HG03460 (cell line): ENCODE data around the gene PLXDC2.
"Not testable (repeated sequence)": the region's sequence is repeated elsewhere in the genome, so short reads cannot be mapped to it uniquely, and the experiment has no call there.

Experiments
- ATAC-seq: cut with Tn5 transposase; IDR thresholded peaks from one replicate; pipeline ENCODE4 v1.9.1; 2021; ENCODE audit not compliant: unreplicated experiment

PLXDC2 gene

DNA sequence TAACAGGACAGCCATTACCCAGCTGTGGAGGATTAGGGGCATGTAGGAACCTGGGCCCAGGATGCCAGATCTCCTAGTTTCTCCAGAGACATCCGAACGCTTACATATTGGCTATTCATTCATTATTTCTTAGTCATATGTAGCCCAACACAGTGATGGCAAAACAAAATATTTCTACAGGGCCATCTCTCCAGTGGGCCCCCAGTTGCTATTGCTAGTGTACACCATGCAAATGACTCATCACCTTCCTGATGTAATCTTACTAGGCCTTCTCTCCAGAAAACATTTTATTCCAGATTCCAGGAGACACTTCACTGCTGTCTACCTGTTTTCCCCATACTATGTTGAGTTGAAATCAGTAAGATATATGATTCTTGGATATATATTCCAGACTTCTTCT, 201.7 kb downstream of the PLXDC2 start:
- no peak for ATAC-seq

DNA sequence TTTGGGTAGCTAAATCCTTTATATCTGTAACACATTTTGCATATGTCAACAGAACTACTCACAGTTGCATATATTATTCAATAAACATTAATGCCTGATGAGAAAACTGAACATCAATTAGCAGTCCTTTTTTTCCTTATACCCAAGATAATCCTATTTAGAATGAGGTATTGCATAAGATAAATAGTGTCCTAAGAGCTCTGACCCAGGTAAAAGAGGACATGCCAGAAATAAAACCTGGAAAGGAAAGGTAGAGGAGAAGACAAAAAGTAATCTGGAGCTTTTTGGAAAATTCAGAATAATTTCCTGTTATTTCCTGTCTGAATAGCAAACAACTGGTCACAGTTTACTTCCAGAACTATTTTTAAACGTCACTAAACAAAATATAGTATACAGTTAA, 204.4 kb downstream of the PLXDC2 start:
- ATAC-seq = no peak

DNA sequence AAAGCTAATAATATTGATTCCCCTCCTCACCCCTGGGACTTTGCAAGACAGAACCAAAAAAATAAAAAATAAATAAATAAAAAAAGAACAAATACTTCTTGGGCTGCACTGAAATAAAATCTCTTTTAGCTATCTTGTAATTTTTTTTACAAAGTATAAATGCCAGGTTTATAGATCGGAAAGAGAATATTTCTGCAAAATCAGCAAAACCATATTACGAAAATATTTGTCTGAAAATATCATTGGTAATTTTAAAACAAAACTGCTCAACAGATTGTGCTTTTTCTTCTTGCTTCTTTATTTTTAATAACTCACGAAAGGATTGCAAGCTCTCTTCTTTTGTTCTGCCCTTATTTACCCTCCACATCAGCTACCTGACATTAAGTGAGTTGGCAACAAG, 213.3 kb downstream of the PLXDC2 start:
- no peak for ATAC-seq

DNA sequence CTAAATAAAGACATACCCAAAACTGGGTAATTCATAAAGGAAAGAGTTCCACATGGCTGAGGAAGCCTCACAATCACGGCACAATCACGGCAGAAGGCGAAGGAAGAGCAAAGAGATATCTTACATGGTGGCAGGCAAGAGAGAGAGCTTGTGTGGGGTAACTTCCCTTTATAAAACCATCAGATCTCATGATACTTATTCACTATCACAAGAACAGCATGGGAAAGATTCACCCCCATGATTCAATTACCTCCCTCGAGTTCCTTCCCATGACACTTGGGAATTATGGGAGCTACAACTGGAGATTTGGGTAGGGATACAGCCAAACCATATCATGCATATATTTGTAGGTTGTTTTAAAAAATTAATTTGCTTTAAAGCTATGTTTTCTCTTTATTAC, 217.2 kb downstream of the PLXDC2 start:
- no peak for ATAC-seq

DNA sequence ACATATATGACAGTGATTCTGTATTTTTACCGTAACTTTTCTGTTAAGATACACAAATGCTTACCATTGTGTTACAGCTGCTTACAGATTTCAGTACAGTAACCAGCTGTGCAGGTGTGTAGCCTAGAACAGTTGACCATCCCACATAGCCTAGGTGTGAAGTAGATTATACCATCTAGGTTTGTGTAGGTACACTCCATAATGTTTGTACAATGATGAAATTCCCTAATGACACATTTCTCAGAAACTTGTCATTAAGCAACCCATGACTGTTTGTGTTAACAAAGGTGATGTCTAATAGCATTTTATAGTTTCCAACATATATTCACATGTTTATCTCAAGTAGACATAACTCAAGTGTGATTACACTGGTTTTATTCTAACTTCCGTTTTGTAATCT, 218.5 kb downstream of the PLXDC2 start:
- ATAC-seq = no peak

DNA sequence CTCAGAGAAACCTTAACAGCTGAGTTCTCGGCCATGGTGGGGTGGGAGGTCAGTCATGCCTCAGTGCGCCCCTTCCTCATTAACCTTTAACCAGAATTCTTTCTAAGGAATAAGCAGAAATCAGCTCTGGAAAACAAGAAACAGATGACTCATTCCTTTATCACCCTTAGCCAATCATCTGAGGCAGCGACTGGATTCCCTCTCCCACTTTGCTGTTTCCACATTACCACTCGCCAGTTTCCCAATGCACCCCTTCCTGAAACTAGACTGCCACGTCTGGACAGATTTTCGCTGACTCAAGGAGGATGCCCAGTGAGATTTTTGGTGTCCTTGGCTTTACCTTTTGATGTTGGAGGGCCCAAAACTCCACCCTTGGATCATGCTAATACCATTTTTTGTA, 223.8 kb downstream of the PLXDC2 start:
- ATAC-seq = no peak

DNA sequence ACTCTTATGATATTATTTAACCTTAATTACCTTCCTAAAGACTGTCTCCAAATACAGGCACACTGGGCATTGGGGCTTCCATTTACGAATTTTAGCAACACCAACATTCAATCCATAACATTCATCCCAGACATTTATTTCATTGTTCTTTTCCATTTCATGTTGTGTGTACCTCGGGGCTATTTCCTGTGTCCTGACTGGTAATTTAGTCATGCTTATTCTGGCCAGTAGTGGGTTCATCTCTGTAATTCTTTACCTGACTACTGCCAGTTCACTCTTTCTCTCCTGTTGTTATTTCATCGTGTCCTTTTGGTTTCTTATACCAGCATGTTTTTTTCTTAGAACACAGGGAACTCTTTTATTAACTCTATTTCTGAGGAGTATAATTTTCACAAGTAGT, 225.7 kb downstream of the PLXDC2 start:
- no peak for ATAC-seq

DNA sequence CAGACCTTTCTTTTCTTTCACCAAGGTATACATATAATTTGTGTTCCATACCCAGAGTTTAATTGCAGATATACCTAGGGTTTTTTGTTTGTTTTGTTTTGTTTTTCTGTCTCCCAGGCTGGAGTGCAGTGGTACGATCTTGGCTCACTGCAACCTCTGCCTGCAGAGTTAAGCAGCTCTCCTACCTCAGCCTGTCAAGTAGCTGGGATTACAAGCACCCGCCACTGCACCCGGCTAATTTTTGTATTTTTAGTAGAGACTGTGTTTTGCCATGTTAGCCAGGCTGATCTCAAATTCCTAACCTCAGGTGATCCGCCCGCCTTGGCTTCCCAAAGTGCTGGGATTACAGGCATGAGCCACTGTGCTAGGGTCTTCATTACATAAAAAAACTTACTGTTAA, 228.9 kb downstream of the PLXDC2 start:
- not testable (repeated sequence) for ATAC-seq

DNA sequence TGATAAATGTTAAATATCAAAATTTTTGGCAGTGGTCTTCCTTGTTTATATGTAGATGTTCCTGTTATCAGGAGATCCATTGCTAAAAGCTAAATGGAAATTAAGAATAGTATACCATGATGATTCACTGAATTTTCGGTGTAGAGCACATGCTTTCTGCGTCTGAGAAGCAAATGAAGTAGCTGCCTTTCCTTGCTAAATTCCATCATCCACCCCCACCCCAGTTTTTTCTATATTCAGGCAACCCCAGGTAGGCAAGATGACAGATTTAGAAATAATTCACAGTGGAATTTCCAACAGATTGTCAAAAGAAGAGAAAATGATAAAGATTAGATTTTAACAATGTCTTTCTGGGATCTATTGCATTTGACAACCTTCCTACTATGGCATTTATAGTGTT, 231.9 kb downstream of the PLXDC2 start:
- ATAC-seq = no peak

DNA sequence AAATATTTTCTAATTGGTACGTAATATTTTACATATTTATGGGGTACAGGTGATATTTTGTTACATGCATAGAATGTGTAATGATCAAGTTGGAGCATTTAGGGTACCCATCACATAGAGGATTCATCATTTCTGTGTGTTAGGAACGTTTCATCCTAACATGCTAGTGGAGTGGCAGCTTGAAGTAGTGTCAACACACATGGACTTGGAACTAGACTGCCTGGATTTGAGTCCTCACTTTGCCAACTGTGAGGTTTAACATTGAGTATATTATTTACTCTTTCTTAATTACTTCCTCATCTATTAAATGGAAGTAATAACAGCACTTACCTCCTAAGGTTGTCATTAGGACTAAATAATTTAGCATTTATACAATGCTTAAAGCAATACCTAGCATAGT, 241.9 kb downstream of the PLXDC2 start:
- no peak for ATAC-seq

DNA sequence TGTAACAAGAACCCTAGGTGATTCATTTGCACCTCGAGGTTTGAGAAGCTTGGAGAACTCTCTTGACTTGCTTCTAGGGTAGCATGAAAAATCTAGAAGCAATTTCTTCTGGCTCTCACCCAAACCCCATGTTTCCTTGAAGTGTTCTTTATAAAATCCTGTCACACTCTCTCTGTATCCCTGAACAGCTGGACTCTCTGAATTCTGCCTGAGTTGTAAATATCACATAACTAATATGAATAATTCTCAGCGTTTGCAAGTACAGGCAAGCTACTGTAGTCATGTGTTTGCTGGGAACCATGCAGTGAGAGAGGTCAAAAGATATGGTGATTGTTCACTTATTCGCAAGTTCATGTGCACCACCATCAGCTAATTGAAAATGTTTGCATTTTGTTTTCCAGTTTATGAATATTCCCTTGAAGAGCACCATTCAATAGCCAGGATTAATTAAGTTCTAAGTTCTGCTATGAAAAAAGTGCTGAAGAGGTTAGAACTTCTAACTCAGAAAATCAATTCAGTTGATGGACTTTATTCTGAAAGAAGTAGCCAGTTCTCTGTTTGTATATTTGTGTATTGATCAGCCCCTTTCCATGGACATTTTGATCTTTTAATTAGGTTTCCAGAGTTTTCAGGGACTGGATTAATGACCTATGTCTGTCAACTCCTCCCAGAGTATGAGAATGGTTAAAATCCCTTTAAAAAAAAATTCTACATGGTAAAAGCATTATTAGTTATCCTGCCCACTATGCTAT, 243.0 kb downstream of the PLXDC2 start:
- no peak for ATAC-seq

DNA sequence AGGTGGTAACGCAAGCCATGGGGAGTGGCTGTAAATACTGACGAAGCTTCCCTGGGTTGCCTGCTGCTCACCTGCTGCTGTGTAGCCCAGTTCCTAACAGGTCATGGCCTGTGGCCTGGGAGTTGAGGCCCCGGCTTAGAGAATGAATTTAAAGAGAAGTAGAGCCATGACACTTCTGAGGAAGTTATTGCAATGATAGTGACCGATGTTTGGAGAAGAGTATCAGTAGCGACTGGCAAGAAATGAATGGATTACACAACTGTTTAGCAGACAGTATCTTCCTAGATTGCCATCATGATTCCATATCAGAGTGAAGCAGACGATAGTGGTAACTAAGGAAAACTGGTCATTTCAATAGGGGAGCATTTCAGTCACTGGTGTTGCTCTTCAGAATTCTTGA, 249.6 kb downstream of the PLXDC2 start:
- ATAC-seq = no peak

DNA sequence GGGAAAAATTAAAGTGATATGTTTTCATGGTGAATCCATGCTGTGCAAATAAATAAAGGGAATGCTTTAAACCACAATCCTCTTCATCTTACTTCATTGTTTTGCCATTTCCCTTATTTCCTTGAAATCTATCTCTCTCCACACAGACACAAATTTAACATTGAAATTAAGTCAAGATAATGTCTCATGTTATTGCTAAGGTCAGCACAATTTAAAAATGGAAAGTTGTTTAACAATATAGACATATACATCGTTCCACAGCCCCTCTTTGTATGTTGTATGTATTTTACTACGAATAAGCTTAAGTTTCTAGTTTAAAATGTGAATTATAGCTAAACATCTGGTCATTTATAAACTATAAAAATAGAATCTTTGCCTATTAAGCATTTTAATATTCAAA, 256.9 kb downstream of the PLXDC2 start:
- no peak for ATAC-seq

DNA sequence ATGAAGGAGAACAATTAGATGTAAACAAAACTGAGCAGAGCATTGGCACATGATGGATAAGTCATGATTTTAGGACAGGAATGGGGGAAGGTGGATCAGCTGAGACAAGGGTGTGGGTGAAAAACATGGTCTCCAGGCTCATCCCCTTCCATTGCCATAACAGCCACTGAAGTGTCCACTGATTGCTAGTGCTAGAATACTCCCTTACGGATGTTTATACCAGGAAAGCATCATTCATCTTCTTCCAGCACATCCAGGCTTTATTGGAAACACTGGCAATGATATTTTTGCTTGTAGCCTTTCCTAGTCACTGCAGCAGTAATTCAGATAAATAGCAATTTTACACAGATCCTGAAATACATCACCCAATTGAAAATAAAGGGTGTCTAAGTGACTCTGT, 259.5 kb downstream of the PLXDC2 start:
- ATAC-seq = no peak

DNA sequence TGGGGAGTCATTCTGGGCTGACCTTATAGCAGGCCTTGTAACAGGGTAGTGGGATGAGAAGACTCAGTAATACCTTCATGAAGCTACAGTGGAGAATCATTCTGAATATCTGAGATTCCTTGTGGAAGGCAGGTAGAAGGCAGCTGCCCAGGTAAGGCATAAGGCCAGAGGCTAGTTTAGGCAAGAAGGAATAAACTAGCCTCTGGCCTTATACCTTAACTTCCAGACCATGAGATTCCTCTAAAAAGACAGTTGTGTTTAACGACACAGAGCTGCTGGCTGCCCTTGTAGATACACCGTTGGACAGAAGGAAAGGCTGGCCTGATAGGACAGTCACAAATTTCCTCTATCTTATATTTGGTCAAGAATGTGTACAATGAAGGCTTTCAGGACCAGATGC, 268.2 kb downstream of the PLXDC2 start:
- ATAC-seq = no peak

DNA sequence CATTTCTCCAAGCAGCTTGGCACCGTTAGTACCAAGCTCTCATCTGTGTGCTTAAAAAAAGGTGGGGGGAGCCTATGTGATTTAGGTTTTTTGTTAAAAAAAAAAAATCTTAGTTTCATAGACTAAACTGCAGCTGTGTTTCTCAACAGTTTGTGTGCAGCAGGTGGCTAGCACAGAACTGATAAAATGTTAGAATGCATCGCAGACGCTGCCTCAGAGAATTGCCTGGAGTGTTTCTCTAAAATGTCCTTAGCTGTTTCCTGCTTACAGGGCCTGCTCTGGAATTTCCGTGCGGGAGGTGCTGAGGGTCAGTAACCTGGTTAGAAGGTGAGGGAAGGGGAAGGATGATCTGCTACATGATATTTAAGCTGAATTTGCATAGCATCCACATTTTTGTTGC, 268.9 kb downstream of the PLXDC2 start:
- ATAC-seq = no peak

DNA sequence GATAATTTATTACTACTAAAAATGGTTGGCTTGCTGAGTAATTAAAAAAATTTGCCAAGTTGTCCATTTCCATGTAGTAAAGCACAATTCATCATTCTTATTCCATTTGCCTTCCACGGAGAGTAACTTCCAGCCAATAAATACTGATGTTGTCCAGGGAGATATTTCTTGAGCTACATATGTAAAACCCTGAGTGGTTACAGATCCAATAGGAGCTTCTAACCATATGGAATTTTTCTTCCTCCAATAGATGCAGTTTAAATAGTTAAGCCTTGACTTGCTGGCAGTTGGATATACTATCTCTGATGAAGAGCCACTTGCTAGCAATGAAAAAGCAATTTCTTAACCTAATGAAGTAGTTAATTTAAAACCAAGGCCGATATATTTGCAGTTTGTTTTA, 271.1 kb downstream of the PLXDC2 start:
- ATAC-seq = no peak

DNA sequence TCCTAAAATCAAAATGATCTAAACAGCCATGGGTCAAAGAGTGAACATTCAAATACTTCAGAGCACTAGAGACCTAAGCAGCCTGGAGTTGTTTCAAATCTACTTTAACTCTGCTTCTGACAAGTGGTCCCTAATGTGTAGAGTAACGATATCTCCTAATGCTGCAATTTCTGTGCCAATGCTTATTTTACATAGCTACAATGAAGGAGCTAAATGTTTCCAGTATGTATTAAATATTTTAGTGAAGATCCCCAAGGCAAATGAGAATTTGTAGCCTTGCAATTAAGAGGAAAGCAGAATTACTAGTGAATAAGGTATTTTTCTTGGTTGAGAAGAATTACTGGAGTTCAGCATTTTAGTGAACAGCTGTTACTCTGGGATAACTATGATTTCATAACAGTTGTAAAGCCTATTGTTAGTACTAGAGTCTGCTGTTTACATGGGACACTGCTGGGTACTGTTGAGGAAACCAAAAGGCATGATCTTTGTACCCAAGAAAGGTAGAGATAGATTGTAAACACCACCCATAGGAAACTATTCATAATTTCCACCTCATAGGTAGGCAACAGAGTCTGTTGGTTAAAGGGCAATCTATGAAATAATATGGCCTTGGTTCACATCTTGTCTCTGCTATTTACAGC, 271.9 kb downstream of the PLXDC2 start:
- no peak for ATAC-seq

DNA sequence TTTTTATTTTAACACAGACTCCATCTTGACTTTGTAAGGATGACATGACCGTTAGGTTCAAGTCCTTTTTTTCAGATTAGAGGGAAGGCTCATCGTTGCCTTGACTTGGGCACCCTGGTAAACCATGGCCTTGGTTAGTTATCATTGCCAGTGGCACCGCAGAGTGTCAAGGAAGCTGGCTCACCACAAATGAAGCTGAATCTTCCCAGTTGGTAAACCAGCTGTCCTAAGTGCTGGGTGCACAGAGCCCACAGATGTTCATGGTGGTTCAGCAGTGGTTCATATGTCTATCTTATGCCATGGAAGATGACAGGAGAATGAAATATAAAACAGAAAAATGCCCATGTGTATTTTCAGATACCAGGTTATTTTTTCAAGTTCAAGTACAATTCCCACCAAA, 273.6 kb downstream of the PLXDC2 start:
- ATAC-seq = no peak

DNA sequence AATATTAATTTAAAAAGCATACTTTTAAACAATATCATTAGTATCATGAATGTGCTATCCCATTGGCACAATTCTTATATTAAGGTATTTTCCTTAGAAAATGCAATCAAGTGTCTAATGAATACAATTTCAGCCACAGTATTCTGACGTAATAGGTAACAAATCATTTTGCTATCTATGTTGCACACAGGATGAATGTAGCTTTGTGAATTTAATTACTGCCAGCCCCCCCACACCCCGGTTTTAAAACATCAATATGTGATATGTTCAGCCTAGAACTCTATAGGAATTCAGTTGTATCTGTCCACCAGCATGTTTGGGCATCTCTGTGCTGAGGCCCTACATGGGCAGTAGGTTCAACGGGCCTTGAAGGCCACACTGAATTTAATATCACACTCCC, 274.6 kb downstream of the PLXDC2 start:
- no peak for ATAC-seq

DNA sequence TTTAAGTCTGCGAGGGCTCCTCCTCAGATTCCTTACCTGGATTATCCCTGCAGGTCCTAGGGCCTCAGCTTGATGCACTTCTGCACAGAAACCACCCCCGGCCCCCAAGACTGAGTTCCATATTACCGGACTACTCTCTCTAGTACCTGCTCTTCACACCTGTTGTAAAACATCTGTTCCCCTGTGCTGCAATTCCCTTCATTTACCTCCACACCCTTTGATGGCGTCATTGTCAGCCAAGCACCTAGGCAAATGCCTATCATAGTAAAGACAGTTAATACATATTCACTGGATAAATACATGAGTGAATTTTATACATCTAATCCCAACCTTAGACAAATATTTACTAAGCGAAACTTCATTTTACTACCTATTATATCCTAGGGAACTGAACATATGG, 275.5 kb downstream of the PLXDC2 start:
- ATAC-seq = no peak

DNA sequence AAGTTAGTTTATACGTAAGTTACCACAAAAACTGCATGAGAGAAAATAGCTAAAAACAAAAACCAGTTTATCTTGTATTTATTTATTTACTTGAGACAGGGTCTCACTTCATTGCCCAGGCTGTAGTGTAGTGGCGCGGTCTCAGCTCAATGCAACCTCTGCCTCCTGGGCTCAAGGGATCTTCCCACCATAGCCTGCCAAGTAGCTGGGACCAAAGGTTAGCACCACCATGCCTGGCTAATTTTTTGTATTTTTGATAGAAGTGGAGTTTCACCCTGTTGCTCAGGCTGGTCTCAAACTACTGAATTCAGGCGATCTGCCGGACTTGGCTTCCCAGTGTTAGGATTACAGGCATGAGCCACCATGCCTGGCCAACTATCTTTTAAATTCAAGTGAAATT, 277.4 kb downstream of the PLXDC2 start:
- ATAC-seq = no peak
